Panc1 (cell line): ENCODE measurements around the gene SORBS1. TPM values are rescaled to one million over a fixed set of nuclear protein-coding genes. Genes with fewer than 3 reads are reported as not detected.

Experiments
- ATAC-seq: fragments of 200-7000 bp; cut with Tn5 transposase; 2 replicates; pipeline ENCODE4 v1.9.1; 2020; ENCODE audit warnings: mild to moderate bottlenecking, moderate library complexity
- BruUV-seq: library from RNA; stranded (reverse); fragments of 400-500 nt; replicated peaks from 2 replicates; lab custom pipeline; 2021; lab: Mats Ljungman, UMichigan
- CTCF ChIA-PET: fragments of 300-600 bp; sonication (Branson Sonifier 250); formaldehyde crosslinking; loops from one replicate; lab custom pipeline; 2022; ENCODE audit warnings: antibody characterized with exemption; lab: Charles Lee
- POLR2A ChIA-PET: fragments of 300-600 bp; sonication (Branson Sonifier 250); formaldehyde crosslinking; loops from one replicate; lab custom pipeline; 2022; ENCODE audit warnings: antibody characterized with exemption; lab: Charles Lee
- DNase-seq: peaks from one replicate; pipeline ENCODE4 v3.0.0-alpha.2; 2010; ENCODE audit warnings: low read depth, low spot score
- H3K27ac ChIP-seq: 2 replicates; pipeline ENCODE4 v1.5.1; 2011; ENCODE audit warnings: mild to moderate bottlenecking, low read length, inconsistent platforms
- H3K27me3 ChIP-seq: fragments of 200-500 bp; sonication (Bioruptor generic); 2 replicates; pipeline ENCODE4 v1.6.0; 2014; ENCODE audit warnings: low read length, inconsistent platforms; ENCODE audit not compliant: control insufficient read depth, insufficient read depth
- H3K36me3 ChIP-seq: fragments of 200-500 bp; sonication (Bioruptor generic); 2 replicates; pipeline ENCODE4 v1.5.1; 2014; ENCODE audit warnings: inconsistent platforms, mild to moderate bottlenecking, low read length, moderate library complexity; ENCODE audit not compliant: control insufficient read depth, insufficient read depth
- H3K4me1 ChIP-seq: 2 replicates; pipeline ENCODE4 v1.5.1; 2011; ENCODE audit warnings: inconsistent platforms, mild to moderate bottlenecking, low read length, moderate library complexity; ENCODE audit not compliant: control insufficient read depth, insufficient read depth
- H3K4me3 ChIP-seq, 2 experiments: 2 replicates each; pipeline ENCODE4 v1.5.1; 2011 to 2012; ENCODE audit warnings: low read depth in 2 of 2, low read length in 2 of 2, mild to moderate bottlenecking in 2 of 2, inconsistent platforms in 1 of 2, moderate library complexity in 1 of 2
- H3K9me3 ChIP-seq: fragments of 200-500 bp; sonication (Bioruptor generic); 2 replicates; pipeline ENCODE4 v1.5.1; 2014; ENCODE audit warnings: low read depth, mild to moderate bottlenecking, inconsistent platforms, low read length, moderate library complexity; ENCODE audit not compliant: control insufficient read depth, insufficient read depth
- CTCF ChIP-seq: fragments of 450-650 bp; IDR thresholded peaks from 2 replicates; pipeline ENCODE4 v1.5.1; 2017; ENCODE audit warnings: mild to moderate bottlenecking
- POLR2AphosphoS5 ChIP-seq: IDR thresholded peaks from 2 replicates; pipeline ENCODE4 v1.6.1; 2012; ENCODE audit warnings: mild to moderate bottlenecking, low read depth, low read length, moderate library complexity
- SIN3A ChIP-seq: IDR thresholded peaks from 2 replicates; pipeline ENCODE4 v1.6.1; 2012; ENCODE audit warnings: low read depth, mild to moderate bottlenecking, low read length, moderate library complexity, borderline replicate concordance; ENCODE audit not compliant: insufficient read depth
- TCF7L2 ChIP-seq: IDR thresholded peaks from 2 replicates; pipeline ENCODE4 v1.6.1; 2011; ENCODE audit warnings: mild to moderate bottlenecking, low read depth, low read length, inconsistent platforms
- in situ Hi-C: cut with HindIII; loops from 2 replicates; pipeline ENCODE4 v1.10.0; 2016; ENCODE audit warnings: low sequenced_read_pairs, low pct_unique_long_range_greater_than_20kb
- intact Hi-C: fragments of 100-400 bp; cut with micrococcal nuclease; formaldehyde crosslinking; loops from one replicate; pipeline ENCODE4 v1.10.0; 2022; ENCODE audit not compliant: unreplicated experiment
- total RNA-seq: library from RNA; stranded (reverse); gene quantifications from one replicate; pipeline ENCODE4 v1.2.1, GENCODE V29; 2021; ENCODE audit not compliant: unreplicated experiment
- TF ChIP-seq, protein P1 (sequence below), 2 experiments: IDR thresholded peaks; 2 replicates each; pipeline ENCODE4 v1.6.1; 2011 to 2012; ENCODE audit warnings: low read depth in 2 of 2, control low read depth in 1 of 2, low read length in 1 of 2, mild to moderate bottlenecking in 1 of 2, moderate library complexity in 1 of 2; ENCODE audit not compliant: insufficient read depth in 1 of 2

Gene SORBS1
- total RNA-seq, 1 experiment from 2014 or later, result 29.4 TPM

GRCh38 chr10:95303535-95303934, 257.6 kb downstream of the SORBS1 start:
- TF ChIP-seq CTCF (no peak), SIN3A (no peak), TCF7L2 (no peak)
- TF ChIP-seq, protein P1, sequence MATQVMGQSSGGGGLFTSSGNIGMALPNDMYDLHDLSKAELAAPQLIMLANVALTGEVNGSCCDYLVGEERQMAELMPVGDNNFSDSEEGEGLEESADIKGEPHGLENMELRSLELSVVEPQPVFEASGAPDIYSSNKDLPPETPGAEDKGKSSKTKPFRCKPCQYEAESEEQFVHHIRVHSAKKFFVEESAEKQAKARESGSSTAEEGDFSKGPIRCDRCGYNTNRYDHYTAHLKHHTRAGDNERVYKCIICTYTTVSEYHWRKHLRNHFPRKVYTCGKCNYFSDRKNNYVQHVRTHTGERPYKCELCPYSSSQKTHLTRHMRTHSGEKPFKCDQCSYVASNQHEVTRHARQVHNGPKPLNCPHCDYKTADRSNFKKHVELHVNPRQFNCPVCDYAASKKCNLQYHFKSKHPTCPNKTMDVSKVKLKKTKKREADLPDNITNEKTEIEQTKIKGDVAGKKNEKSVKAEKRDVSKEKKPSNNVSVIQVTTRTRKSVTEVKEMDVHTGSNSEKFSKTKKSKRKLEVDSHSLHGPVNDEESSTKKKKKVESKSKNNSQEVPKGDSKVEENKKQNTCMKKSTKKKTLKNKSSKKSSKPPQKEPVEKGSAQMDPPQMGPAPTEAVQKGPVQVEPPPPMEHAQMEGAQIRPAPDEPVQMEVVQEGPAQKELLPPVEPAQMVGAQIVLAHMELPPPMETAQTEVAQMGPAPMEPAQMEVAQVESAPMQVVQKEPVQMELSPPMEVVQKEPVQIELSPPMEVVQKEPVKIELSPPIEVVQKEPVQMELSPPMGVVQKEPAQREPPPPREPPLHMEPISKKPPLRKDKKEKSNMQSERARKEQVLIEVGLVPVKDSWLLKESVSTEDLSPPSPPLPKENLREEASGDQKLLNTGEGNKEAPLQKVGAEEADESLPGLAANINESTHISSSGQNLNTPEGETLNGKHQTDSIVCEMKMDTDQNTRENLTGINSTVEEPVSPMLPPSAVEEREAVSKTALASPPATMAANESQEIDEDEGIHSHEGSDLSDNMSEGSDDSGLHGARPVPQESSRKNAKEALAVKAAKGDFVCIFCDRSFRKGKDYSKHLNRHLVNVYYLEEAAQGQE (IDR thresholded peaks at IDR 0.05; ENCODE audit: insufficient read depth in 1 of 2, low read depth in 2 of 2, low read length in 1 of 2), result no peak
- ATAC-seq (no peak), DNase-seq (no peak)
- Histone ChIP-seq H3K9me3 (no peaks in the 10 kb centered on the region), H3K4me1 (peaks cover 13% of the 10 kb centered on the region), H3K27ac (no peak overlapping the region), H3K36me3 (no peaks in the 10 kb centered on the region), H3K4me3 (no peak overlapping the region), H3K27me3 (no peaks in the 10 kb centered on the region)
- BruUV-seq, result no TSS peak
- ChIA-PET CTCF (no interaction called here), POLR2A (no interaction called here)
- intact Hi-C loops (no loop called here), in situ Hi-C loops (no loop called here)

GRCh38 chr10:95300022-95300539, 261.1 kb downstream of the SORBS1 start:
- no TSS peak for BruUV-seq
- ChIA-PET POLR2A (no interaction called here), CTCF (no interaction called here)
- H3K9me3 ChIP-seq, result no peaks in the 10 kb centered on the region
- no peak for ATAC-seq
- no peaks in the 10 kb centered on the region for H3K27me3 ChIP-seq
- DNase-seq, result no peak
- H3K27ac ChIP-seq, result no peak overlapping the region
- no peak for TF ChIP-seq CTCF
- no peak for TF ChIP-seq TCF7L2
- no peak for TF ChIP-seq POLR2AphosphoS5
- TF ChIP-seq, protein P1 (IDR thresholded peaks at IDR 0.05; ENCODE audit: insufficient read depth in 1 of 2, low read depth in 2 of 2, low read length in 1 of 2), result no peak
- no peak for TF ChIP-seq SIN3A
- peaks cover 8% of the 10 kb centered on the region; the same call in 1 of the 2 replicates for H3K4me1 ChIP-seq
- H3K36me3 ChIP-seq, result no peaks in the 10 kb centered on the region
- intact Hi-C loops (no loop called here), in situ Hi-C loops (no loop called here)
- no peak overlapping the region for H3K4me3 ChIP-seq
